ENCODE data around the gene METTL17. TPM values are rescaled to one million over a fixed set of nuclear protein-coding genes. Genes with fewer than 3 reads are reported as not detected.
"Not testable (repeated sequence)": the region's sequence is repeated elsewhere in the genome, so short reads cannot be mapped to it uniquely, and the experiment has no call there.

Gene METTL17
- total and polyA plus RNA-seq, 2 donors (not counting 1 experiment from before 2014, with no cell fraction given): 28.4 to 47.7 TPM

DNA sequence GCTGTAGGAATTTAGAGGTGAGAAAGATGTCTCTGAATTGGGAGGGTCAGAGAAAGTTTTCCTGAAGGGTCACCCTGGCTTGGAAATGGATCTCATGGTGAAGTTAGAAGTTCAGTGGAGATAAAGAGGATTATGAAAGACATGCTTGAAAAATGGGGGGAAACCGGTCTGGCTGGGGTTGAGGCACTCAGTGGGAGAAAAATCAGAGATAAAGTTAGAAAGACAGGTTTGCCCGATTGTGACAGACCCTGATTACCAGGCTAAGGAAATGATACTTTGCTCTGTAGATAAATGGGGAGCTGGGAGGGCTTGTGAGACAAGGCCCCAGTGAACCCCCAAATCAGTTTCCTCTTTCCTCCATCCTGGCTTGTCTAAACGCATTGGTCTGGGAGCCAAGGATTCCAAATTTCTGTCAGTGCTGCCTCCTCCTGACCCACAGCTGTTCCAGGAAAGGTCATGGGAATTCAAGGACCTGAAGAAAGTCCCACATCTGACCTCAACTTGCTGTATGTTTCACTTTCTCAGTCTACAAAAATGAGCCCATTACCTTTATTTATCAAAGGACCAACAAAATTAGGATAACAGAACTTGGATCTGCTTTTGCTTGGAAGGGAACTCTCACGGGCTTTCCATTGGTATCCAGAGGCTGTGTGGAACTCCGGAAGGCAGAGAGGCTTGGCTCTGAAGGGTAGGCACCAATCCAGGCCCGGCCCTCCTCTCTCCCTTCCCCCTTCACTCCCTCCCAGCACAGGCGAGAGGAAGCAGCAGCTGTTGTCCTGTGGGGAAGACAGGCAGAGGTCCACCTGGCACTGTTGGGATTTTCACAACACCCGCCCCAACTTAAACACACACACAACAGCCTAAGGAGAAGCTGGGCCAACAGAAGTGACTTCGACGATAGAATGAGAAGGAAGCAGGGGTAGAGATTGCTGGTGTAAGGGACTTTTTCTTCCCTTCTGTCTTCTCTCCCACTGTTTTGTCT lies 49.0 kb downstream of the METTL17 start:
- H3K4me3 ChIP-seq (replicated peaks in 1 of 4; ENCODE audit: control extremely low read depth in 1 of 4, insufficient read depth in 1 of 4, low read depth in 3 of 4, low read length in 4 of 4): no peak overlapping the region
- no peaks in the 10 kb centered on the region for H3K9me3 ChIP-seq (ENCODE audit: control insufficient read depth, insufficient read depth, low read depth, low read length)
- H3K27me3 ChIP-seq (ENCODE audit: control insufficient read depth, insufficient read depth, low read length): peaks cover 13% of the 10 kb centered on the region
- no peaks in the 10 kb centered on the region for H3K36me3 ChIP-seq (ENCODE audit: control insufficient read depth, insufficient read depth, low read length)
- peak overlapping the region; percentile 54 for H2AFZ ChIP-seq (ENCODE audit: low read length)
- H3K4me2 ChIP-seq (ENCODE audit: extremely low read depth, insufficient read depth, low read length): peak overlapping the region; percentile 29
- TF ChIP-seq EZH2 (IDR thresholded peaks at IDR 0.05; ENCODE audit: low read length, missing control alignments): no peak
- TF ChIP-seq, protein P1, sequence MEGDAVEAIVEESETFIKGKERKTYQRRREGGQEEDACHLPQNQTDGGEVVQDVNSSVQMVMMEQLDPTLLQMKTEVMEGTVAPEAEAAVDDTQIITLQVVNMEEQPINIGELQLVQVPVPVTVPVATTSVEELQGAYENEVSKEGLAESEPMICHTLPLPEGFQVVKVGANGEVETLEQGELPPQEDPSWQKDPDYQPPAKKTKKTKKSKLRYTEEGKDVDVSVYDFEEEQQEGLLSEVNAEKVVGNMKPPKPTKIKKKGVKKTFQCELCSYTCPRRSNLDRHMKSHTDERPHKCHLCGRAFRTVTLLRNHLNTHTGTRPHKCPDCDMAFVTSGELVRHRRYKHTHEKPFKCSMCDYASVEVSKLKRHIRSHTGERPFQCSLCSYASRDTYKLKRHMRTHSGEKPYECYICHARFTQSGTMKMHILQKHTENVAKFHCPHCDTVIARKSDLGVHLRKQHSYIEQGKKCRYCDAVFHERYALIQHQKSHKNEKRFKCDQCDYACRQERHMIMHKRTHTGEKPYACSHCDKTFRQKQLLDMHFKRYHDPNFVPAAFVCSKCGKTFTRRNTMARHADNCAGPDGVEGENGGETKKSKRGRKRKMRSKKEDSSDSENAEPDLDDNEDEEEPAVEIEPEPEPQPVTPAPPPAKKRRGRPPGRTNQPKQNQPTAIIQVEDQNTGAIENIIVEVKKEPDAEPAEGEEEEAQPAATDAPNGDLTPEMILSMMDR (conservative IDR thresholded peaks at IDR 0.05 in 1 of 2, IDR thresholded peaks at IDR 0.05 in 1 of 2; ENCODE audit: low read depth in 1 of 2, low read length in 2 of 2): no peak
- H3K79me2 ChIP-seq (ENCODE audit: control insufficient read depth, insufficient read depth, low read length): no peaks in the 10 kb centered on the region
- no peaks in the 10 kb centered on the region for H3K4me1 ChIP-seq (ENCODE audit: control insufficient read depth, extremely low read depth, insufficient read depth, low read length)
- no peak overlapping the region for H3K27ac ChIP-seq (ENCODE audit: insufficient read depth, low read length)
- H4K20me1 ChIP-seq (ENCODE audit: control insufficient read depth, extremely low read depth, insufficient read depth, low read length): no peaks in the 10 kb centered on the region
- H3K9ac ChIP-seq (ENCODE audit: insufficient read depth, low read length): no peak overlapping the region
- DNase-seq (ENCODE audit: low read depth in 2 of 2): peak; percentile 61 to 70

DNA sequence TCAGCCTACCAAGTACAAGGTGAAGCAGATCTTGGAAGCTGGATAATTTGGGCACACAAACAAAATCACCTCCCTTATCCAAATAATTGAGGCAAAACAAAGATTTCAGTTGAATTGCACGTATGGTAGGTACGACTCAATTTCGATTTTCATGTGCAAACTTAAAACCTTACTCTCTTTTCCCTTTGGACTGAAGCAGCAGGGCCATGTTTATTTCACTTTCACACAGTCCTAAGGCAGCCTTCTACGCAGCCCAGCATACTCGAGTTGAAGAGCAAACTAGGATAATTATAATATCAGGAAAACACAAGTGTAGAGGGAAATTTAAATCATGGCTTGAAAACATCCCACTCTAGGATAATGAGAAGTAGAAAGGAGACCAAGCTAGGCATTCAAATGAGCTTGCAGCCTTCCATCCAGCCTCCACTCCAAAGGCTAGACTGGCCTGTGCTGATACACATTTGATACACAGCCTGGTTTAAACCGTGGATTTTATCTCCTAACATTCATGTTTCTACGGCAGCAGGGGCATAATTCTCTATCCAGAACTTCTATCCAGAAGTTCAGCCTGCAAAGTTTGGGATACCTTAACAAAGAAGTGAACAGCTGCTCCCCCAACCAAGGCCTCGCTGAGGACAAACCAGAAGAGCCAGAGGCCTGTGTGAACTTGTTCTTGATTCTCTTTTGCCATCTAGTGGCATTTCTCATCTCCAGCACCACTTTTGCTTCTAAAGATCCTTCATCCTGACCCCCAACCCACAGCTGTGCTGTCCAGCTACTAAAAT lies 50.0 kb downstream of the METTL17 start:
- H3K9me3 ChIP-seq (ENCODE audit: control insufficient read depth, insufficient read depth, low read depth, low read length): no peaks in the 10 kb centered on the region
- no peaks in the 10 kb centered on the region for H4K20me1 ChIP-seq (ENCODE audit: control insufficient read depth, extremely low read depth, insufficient read depth, low read length)
- peaks cover 15% of the 10 kb centered on the region for H3K27me3 ChIP-seq (ENCODE audit: control insufficient read depth, insufficient read depth, low read length)
- peak; percentile 61 to 75 for DNase-seq (ENCODE audit: low read depth in 2 of 2)
- no peak overlapping the region for H3K4me2 ChIP-seq (ENCODE audit: extremely low read depth, insufficient read depth, low read length)
- no peak overlapping the region for H3K4me3 ChIP-seq (replicated peaks in 1 of 4; ENCODE audit: control extremely low read depth in 1 of 4, insufficient read depth in 1 of 4, low read depth in 3 of 4, low read length in 4 of 4)
- no peak for TF ChIP-seq EZH2 (IDR thresholded peaks at IDR 0.05; ENCODE audit: low read length, missing control alignments)
- TF ChIP-seq, protein P1 (conservative IDR thresholded peaks at IDR 0.05 in 1 of 2, IDR thresholded peaks at IDR 0.05 in 1 of 2; ENCODE audit: low read depth in 1 of 2, low read length in 2 of 2): peak; percentile 59 to 70
- no peak overlapping the region for H2AFZ ChIP-seq (ENCODE audit: low read length)
- no peaks in the 10 kb centered on the region for H3K4me1 ChIP-seq (ENCODE audit: control insufficient read depth, extremely low read depth, insufficient read depth, low read length)
- H3K36me3 ChIP-seq (ENCODE audit: control insufficient read depth, insufficient read depth, low read length): no peaks in the 10 kb centered on the region
- no peak overlapping the region for H3K9ac ChIP-seq (ENCODE audit: insufficient read depth, low read length)
- H3K79me2 ChIP-seq (ENCODE audit: control insufficient read depth, insufficient read depth, low read length): no peaks in the 10 kb centered on the region
- H3K27ac ChIP-seq (ENCODE audit: insufficient read depth, low read length): no peak overlapping the region

DNA sequence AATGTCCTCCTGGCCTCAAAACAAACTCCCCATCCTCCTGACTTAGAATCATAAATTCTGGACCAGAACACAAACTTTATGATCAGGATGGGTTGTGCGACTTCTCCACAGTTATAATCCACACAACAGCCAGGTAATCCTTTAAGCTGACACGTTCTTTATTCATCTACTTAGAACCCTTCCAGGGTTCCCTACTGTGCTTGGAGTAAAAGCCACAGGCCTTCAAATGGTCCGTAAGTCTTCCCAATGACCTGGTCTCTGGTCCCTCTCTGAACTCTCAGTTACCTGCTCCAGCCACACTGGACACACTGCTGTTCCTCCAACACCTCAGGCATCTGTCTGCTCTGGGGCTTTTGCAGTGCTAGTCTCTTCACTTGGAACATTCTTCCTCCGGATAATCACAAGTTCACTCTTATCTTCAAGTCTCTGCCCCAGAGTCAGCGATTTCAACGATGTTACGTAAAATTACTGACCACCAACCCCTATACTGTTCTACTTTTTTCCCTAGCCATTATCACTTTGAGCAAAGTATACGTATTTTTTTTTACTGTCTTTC lies 50.7 kb downstream of the METTL17 start:
- no peak overlapping the region for H2AFZ ChIP-seq (ENCODE audit: low read length)
- no peak overlapping the region for H3K9ac ChIP-seq (ENCODE audit: insufficient read depth, low read length)
- no peak for TF ChIP-seq EZH2 (IDR thresholded peaks at IDR 0.05; ENCODE audit: low read length, missing control alignments)
- TF ChIP-seq, protein P1 (conservative IDR thresholded peaks at IDR 0.05 in 1 of 2, IDR thresholded peaks at IDR 0.05 in 1 of 2; ENCODE audit: low read depth in 1 of 2, low read length in 2 of 2): no peak
- H3K4me2 ChIP-seq (ENCODE audit: extremely low read depth, insufficient read depth, low read length): no peak overlapping the region
- H4K20me1 ChIP-seq (ENCODE audit: control insufficient read depth, extremely low read depth, insufficient read depth, low read length): no peaks in the 10 kb centered on the region
- no peaks in the 10 kb centered on the region for H3K79me2 ChIP-seq (ENCODE audit: control insufficient read depth, insufficient read depth, low read length)
- H3K36me3 ChIP-seq (ENCODE audit: control insufficient read depth, insufficient read depth, low read length): no peaks in the 10 kb centered on the region
- peaks cover 11% of the 10 kb centered on the region for H3K27me3 ChIP-seq (ENCODE audit: control insufficient read depth, insufficient read depth, low read length)
- no peak overlapping the region for H3K4me3 ChIP-seq (replicated peaks in 1 of 4; ENCODE audit: control extremely low read depth in 1 of 4, insufficient read depth in 1 of 4, low read depth in 3 of 4, low read length in 4 of 4)
- no peak for DNase-seq (ENCODE audit: low read depth in 2 of 2)
- H3K4me1 ChIP-seq (ENCODE audit: control insufficient read depth, extremely low read depth, insufficient read depth, low read length): no peaks in the 10 kb centered on the region
- H3K27ac ChIP-seq (ENCODE audit: insufficient read depth, low read length): no peak overlapping the region
- no peaks in the 10 kb centered on the region for H3K9me3 ChIP-seq (ENCODE audit: control insufficient read depth, insufficient read depth, low read depth, low read length)

DNA sequence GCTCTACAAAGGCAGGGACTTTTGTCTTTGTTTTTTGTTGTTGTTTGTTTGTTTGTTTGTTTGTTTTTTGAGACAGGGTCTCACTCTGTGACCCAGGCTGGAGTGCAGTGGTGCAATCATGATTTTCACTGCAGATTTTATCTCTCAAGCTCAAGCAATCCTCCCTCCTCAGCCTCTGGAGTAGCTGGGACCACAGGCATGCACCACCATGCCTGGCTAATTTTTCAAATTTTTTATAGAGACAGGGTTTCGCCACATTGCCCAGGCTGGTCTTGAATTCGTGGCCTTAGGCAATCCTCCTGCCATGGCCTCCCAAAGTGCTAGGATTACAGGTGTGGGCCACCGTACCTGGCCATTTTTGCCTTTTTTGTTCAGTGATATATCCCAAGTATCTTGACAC lies 51.2 kb downstream of the METTL17 start:
- H3K4me3 ChIP-seq (replicated peaks in 1 of 4; ENCODE audit: control extremely low read depth in 1 of 4, insufficient read depth in 1 of 4, low read depth in 3 of 4, low read length in 4 of 4); H3K4me2 ChIP-seq (ENCODE audit: extremely low read depth, insufficient read depth, low read length); H2AFZ ChIP-seq (ENCODE audit: low read length); H3K9ac ChIP-seq (ENCODE audit: insufficient read depth, low read length); H3K27ac ChIP-seq (ENCODE audit: insufficient read depth, low read length); H4K20me1 ChIP-seq (ENCODE audit: control insufficient read depth, extremely low read depth, insufficient read depth, low read length); H3K4me1 ChIP-seq (ENCODE audit: control insufficient read depth, extremely low read depth, insufficient read depth, low read length); H3K36me3 ChIP-seq (ENCODE audit: control insufficient read depth, insufficient read depth, low read length); H3K9me3 ChIP-seq (ENCODE audit: control insufficient read depth, insufficient read depth, low read depth, low read length); H3K79me2 ChIP-seq (ENCODE audit: control insufficient read depth, insufficient read depth, low read length): not testable (repeated sequence)
- H3K27me3 ChIP-seq (ENCODE audit: control insufficient read depth, insufficient read depth, low read length): peaks cover 13% of the 10 kb centered on the region
- DNase-seq (ENCODE audit: low read depth in 2 of 2): peak in 1 of 2 donors; percentile 19

All from fibroblast of lung (primary cell).